GM20000 (cell line): ENCODE data around the gene GLI3.
A peak's percentile ranks its signal among the peaks of the same experiment; 100 is the strongest.

Source experiments
- DNase-seq: peaks from one replicate; pipeline ENCODE4 v3.0.0; 2012; ENCODE audit warnings: low spot score
- TF ChIP-seq, protein P1 (sequence below): IDR thresholded peaks from 2 replicates; pipeline ENCODE4 v1.5.1; 2012; ENCODE audit warnings: mild to moderate bottlenecking, control low read depth; ENCODE audit errors: extremely low read depth, missing control alignments

The GLI3 gene

DNA sequence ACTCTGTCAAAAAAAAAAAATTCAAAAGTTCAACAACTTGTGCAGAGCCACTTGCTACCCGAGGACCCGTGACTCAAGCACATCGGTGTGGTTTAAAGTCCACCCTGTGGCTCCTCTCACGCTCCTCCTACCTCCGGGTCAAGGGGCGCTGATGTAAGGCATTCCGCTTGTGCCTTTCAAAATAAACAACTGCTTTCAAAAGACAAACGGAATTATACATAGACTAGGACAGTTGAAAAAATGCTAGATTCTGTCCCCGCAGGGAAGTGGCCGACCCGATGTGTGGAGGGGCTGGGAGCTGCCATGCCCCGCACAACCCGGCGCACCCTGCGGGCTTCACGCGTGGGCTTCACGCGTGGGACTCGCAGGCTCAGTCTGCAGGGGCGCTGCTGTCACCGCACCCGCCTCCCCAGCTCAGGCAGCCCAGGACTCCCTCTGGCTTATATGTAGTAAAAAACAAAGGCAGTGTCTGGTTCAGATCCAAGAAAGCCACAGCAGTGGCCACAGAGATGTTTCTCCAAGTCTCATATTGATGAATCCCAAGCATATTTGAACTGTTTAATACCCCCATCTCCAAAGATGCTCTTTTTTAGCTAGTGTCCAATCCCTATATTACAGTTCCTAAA is 294.4 kb downstream of the GLI3 start:
- TF ChIP-seq, protein P1, sequence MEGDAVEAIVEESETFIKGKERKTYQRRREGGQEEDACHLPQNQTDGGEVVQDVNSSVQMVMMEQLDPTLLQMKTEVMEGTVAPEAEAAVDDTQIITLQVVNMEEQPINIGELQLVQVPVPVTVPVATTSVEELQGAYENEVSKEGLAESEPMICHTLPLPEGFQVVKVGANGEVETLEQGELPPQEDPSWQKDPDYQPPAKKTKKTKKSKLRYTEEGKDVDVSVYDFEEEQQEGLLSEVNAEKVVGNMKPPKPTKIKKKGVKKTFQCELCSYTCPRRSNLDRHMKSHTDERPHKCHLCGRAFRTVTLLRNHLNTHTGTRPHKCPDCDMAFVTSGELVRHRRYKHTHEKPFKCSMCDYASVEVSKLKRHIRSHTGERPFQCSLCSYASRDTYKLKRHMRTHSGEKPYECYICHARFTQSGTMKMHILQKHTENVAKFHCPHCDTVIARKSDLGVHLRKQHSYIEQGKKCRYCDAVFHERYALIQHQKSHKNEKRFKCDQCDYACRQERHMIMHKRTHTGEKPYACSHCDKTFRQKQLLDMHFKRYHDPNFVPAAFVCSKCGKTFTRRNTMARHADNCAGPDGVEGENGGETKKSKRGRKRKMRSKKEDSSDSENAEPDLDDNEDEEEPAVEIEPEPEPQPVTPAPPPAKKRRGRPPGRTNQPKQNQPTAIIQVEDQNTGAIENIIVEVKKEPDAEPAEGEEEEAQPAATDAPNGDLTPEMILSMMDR = no peak
- no peak for DNase-seq

DNA sequence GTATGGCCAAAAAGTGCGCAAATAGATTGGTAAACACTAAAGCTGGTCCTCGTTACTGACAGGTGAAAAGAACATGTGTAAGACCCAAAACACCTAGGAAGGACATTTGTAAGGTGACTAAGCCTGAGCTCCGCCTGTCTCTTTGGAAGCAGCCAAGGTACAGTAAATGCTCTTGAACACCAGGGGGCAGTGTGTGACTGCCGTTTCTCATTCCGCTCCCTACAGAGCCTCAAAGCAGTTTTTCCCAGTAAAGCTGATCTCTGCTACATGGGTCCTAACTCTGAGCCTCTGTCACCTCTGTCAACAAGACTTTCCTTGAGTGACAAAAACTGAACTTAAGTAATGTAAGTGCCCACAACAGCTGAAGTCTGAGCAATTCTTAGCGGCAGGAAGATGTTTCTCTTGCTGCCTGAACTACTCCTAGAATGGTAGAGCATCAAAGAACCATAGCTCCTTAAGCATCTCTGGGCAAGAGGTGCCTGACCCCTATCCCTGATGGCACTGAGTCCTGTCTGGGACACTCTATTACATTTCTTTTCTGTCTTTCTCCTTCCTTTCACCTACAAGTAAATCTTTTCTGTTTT is 296.2 kb downstream of the GLI3 start:
- TF ChIP-seq, protein P1 = peak; percentile 79
- peak; percentile 75 for DNase-seq

DNA sequence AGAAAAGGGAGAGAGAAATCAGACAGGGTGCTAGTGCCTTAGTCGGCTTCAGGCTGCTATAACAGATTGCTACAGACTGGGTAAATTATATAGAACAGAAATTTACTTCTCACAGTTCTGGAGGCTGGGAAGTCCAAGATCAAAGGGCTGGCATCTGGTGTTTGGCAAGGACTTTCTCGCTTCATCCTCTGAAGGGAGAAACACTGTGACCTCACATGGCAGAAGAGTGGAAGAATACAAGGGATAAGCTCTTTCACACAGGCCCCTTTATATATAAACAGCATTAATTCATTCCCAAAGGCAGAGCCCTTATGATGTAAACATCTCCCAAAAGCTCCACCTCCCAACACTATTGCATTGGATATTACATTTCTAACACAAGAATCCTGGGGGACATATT is 298.6 kb downstream of the GLI3 start:
- DNase-seq = no peak
- TF ChIP-seq, protein P1 = no peak

DNA sequence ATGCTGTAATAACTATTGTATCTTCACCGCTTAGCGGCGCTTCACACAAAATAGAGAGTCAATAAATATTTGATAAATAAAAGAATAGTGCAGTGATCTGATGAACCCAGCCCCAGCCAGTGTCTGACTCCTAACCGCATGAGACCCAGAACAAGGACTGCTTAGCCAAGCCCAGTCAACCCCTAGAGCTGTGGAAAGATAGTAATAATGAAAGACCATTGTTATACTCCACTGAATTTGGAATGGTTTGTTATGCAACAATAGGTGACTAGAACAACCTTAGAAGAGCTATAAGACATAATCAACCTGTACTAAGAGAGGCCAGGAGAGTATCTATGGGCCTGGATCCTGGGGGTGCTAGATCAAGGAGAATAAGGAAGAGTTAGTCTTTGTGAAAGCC is 303.6 kb downstream of the GLI3 start:
- TF ChIP-seq, protein P1 = no peak
- no peak for DNase-seq

DNA sequence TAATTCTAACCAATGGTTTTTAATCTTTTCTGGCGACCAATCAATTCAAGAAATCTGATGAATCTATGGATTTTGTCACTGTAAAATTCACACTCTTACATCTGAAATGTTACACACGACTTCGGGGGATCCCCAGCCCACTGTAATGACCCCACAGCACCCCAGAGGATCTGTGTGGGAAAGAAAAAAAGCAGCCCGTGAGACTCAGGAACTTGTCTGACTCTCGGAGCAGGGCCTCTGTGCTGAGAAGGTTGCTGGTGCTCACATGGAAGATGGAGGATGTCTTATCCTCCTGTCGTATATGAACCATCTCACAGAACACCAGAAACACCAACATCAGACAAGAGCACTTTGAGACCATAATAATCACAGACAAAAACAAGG is 305.8 kb downstream of the GLI3 start:
- TF ChIP-seq, protein P1 = no peak
- DNase-seq = no peak

DNA sequence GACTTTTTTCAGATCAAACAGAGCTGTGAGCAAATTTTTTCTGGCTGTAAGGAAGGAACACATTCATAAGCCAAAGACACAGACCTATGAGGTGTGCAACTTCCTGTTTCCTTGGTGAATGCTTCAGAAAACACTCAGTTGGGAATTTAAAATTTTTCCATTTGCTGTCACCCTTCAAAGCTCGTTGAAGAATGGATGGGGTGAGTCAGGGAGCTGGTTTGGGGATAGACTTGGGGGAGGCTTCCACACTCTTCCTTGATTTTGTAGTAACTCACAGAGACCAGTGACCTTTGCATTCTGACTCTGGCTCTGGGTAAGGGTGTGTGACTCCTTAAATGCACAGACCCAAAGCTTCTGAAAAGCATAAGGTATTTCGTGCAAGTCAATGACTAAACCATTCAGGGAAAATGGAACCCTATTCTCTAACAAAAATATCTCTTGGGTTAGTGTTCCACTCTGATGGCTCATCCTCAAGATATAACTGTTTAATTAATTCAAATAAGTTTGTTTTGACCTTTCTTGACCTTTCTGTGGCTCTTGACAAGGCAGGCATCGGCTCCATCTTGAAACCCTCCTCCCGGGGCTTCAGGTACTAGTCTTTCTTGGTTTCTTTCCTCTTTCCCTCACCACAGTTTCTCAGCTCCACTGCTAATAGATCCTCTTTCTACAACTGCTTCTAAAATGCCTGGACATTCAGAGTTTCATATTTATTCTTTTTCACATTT is 306.3 kb downstream of the GLI3 start:
- TF ChIP-seq, protein P1 = no peak
- DNase-seq = no peak

DNA sequence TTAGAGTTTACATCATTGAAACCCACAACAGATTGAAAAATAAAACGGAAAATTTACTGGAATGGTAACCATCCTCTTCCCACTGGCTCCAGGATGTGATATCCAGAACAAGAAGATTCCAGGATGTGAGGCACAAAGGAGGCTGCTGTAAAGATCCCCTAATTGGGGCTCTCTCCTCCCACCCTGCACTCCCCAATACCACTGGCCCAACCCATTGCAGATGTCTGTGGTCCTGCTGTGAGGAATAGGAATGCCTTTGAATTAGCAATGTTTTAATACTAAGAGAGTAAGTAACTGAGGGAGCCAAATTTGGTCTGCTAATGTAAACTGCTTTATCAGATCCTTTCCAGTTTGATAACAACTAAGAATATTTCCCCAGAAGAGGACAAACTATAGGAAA is 308.2 kb downstream of the GLI3 start:
- DNase-seq = no peak
- TF ChIP-seq, protein P1 = no peak
